AG09309 (cell line): ENCODE measurements around the gene POU2F1.

Experiments
- DNase-seq: peaks from one replicate; pipeline ENCODE4 v3.0.0-alpha.2; 2010; ENCODE audit warnings: low read depth
- H3K4me3 ChIP-seq: 2 replicates; pipeline ENCODE4 v1.5.1; 2011; ENCODE audit warnings: mild to moderate bottlenecking, low read depth, low read length, moderate library complexity; ENCODE audit not compliant: control insufficient read depth
- CTCF ChIP-seq: IDR thresholded peaks from 2 replicates; pipeline ENCODE4 v1.5.1; 2011; ENCODE audit warnings: mild to moderate bottlenecking, low read depth, low read length, inconsistent platforms; ENCODE audit not compliant: insufficient read depth, control insufficient read depth; ENCODE audit errors: missing control alignments

The POU2F1 gene

DNA sequence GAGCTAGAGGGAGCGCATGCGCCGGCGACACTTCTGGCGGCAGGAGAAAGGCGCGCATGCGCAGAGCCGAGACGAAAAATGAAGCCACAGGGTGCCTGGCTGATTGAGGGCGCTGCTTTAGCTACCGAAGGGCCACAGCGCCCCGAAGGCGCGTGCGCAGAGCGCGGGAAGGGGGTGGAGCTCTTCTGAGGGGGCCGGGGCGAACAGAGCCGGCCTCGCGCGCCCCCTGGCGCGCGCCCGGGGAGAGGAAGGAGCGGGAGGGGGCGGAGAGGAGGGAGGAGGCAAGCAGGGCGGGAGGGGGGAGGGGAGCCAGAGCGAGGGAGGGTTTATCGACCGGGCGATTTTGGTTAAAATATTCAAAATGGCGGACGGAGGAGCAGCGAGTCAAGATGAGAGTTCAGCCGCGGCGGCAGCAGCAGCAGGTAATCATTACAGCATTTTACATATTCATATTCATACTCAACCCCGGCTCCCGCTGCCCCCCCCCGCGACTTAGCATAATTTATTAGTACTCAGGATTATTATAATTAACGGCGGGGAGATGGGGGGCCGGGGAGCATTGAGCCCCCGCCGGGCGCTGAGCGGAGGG lies at the start of gene POU2F1:
Gene POU2F1, plus strand, starts transcription at position 350 of the 589 bp plus-strand sequence. Its CDS starts 12 bp downstream, at position 362.
- peak within 1 kb of the TSS; percentile 96 for H3K4me3 ChIP-seq
- peak; percentile 60 for TF ChIP-seq CTCF
- DNase-seq: peak; percentile 87

DNA sequence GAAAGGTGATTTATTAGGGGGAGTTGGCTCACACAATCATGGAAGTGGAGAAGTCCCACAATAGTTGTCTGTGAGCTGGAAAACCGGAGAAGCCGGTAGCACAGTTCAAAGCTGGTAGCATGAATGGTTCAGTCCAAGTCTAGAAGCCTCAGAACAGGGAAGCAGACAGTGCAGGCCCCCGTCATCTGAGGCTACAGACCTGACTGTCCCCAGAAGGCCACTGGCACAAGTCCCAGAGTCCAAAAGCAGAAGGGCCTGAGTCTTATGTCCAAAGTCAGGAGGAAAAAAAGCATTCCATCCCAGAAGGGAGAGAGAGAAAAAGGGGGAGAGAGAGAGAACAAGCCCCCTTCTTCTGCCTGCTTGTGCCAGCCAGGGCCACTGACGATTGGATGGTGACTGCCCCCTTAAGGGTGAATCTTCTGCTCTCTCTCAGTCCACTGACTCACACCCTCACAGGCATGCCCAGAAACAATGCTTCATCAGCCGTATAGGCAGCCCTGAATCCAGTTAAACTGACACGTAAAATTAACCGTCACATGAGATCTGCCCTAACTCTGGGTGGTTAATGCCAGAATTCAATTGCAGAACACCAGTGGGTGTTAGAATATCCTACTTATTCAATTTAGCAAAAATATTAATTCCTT lies 49.3 kb upstream of the POU2F1 start:
- no peak for DNase-seq
- TF ChIP-seq CTCF: no peak
- H3K4me3 ChIP-seq: no peak overlapping the region

DNA sequence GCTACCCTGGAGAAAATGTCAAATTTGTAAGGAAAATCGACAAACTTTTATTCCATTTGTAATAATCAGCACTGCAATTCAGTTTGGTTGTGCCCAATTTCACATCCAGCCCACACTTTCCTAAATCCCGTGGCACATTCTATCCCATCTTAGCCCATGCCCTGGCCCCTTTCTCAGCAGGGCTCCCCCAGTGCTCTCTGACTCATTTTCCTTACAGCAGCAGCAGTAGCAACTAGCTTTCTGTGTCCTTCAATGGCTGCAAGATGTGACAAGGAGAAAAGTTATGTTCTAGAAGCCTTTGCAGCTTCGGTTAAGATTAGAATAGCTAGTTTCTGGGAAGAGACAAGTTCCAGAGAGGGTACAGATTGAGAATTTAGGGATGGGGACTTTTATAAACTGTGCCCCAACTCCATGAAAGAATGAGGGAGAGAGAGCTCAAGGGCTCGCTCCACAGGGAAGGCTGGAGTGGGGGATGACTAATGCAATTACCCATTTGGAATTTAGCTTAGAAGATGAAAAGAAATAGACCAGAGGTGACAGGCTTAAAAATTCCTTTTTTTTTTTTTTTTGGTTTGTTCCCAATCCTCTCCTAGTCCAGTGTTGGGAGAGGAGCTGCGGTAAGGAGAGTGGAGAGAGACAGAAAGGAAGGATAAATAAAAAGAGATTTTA lies 47.0 kb upstream of the POU2F1 start:
- no peak for DNase-seq
- no peak for TF ChIP-seq CTCF
- H3K4me3 ChIP-seq: no peak overlapping the region

DNA sequence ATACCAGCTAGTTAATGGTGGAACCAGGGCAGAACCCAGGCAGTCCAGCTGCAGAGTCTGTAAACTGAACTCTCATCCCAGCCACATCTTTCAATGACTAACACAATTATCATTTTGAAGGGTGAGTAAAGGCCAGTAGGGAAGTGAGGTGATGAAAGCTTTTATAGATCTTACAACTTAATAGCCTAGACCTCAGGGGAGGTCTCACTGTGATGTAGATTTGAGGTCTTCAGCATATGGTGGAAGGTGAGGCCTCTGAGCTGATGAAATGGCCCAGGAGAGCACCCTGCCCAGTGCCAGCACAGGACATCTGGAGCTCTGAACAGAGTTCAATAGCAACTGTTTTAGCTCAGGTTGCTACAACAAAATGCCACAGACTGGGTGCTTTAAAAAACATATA lies 44.8 kb upstream of the POU2F1 start:
- DNase-seq: no peak
- no peak for TF ChIP-seq CTCF
- no peak overlapping the region for H3K4me3 ChIP-seq

GRCh38 chr1:167178831-167179230 lies 41.9 kb upstream of the POU2F1 start:
- no peak for DNase-seq
- H3K4me3 ChIP-seq: no peak overlapping the region
- no peak for TF ChIP-seq CTCF

GRCh38 chr1:167182571-167183320 lies 37.9 kb upstream of the POU2F1 start:
- DNase-seq: no peak
- H3K4me3 ChIP-seq: no peak overlapping the region
- no peak for TF ChIP-seq CTCF
